SK-N-SH (cell line): ENCODE measurements around the gene CTSL. TPM values are rescaled to one million over a fixed set of nuclear protein-coding genes. Genes with fewer than 3 reads are reported as not detected.

Experiments used
- CTCF ChIA-PET: fragments of 300-600, 350-600 bp; formaldehyde crosslinking; extraction: SDS; loops from one replicate; lab custom pipeline; 2021; lab: Yijun Ruan, JAX
- POLR2A ChIA-PET: fragments of 350-600 bp; sonication (Branson Sonifier 250); formaldehyde crosslinking; extraction: SDS; loops from one replicate; lab custom pipeline; 2020; ENCODE audit warnings: antibody characterized with exemption, inconsistent platforms; lab: Yijun Ruan, JAX
- DNase-seq: peaks from one replicate; pipeline ENCODE4 v3.0.0; 2012
- H2AFZ ChIP-seq: fragments of 200-600 bp; sonication (generic); 2 replicates; pipeline ENCODE4 v1.8.1; 2016; ENCODE audit warnings: antibody characterized with exemption, mild to moderate bottlenecking, low read depth
- H3F3A ChIP-seq: fragments of 200-600 bp; sonication (generic); replicated peaks from 2 replicates; pipeline ENCODE3; 2016; ENCODE audit warnings: antibody characterized with exemption, mild to moderate bottlenecking; ENCODE audit not compliant: insufficient read depth
- H3K27ac ChIP-seq, 2 experiments: fragments of 200-500 bp in 1 of 2; fragments of 200-600 bp in 1 of 2; sonication (Bioruptor generic) in 1 of 2; sonication (generic), shearing (Covaris generic) in 1 of 2; 2 replicates each; pipeline versions ENCODE4 v1.5.1 to v1.6.1; 2014 to 2016; ENCODE audit warnings: low read depth in 2 of 2, inconsistent platforms in 1 of 2, low read length in 1 of 2, mild to moderate bottlenecking in 1 of 2, mixed read lengths in 1 of 2
- H3K27me3 ChIP-seq: fragments of 200-600 bp; sonication (generic), shearing (Covaris generic); 2 replicates; pipeline ENCODE4 v1.6.1; 2016; ENCODE audit warnings: mixed run types; ENCODE audit not compliant: insufficient read depth
- H3K36me3 ChIP-seq, 2 experiments: fragments of 200-500 bp in 1 of 2; fragments of 200-600 bp in 1 of 2; sonication (Bioruptor generic) in 1 of 2; sonication (generic) in 1 of 2; replicated peaks in 1 of 2; 2 replicates each; pipeline versions ENCODE3 to v1.5.1; 2014 to 2016; ENCODE audit warnings: low read length in 1 of 2, mild to moderate bottlenecking in 1 of 2; ENCODE audit not compliant: insufficient read depth in 2 of 2, control insufficient read depth in 1 of 2
- H3K4me1 ChIP-seq, 2 experiments: fragments of 200-500 bp in 1 of 2; fragments of 200-600 bp in 1 of 2; sonication (Bioruptor generic) in 1 of 2; sonication (generic), shearing (Covaris generic) in 1 of 2; 2 replicates each; pipeline versions ENCODE4 v1.5.1 to v1.6.1; 2014 to 2016; ENCODE audit warnings: low read depth in 1 of 2, low read length in 1 of 2, mixed run types in 1 of 2; ENCODE audit not compliant: insufficient read depth in 2 of 2, control insufficient read depth in 1 of 2
- H3K4me2 ChIP-seq: fragments of 200-600 bp; sonication (generic), shearing (Covaris generic); 2 replicates; pipeline ENCODE4 v1.6.1; 2017; ENCODE audit warnings: mixed run types
- H3K4me3 ChIP-seq, 2 experiments: fragments of 200-500 bp in 1 of 2; fragments of 200-600 bp in 1 of 2; sonication (Bioruptor generic) in 1 of 2; sonication (generic), shearing (Covaris generic) in 1 of 2; 2 replicates each; pipeline versions ENCODE4 v1.5.1 to v1.8.1; 2014 to 2016; ENCODE audit warnings: low read depth in 2 of 2, inconsistent platforms in 1 of 2, low read length in 1 of 2, mild to moderate bottlenecking in 1 of 2, mixed read lengths in 1 of 2, moderate library complexity in 1 of 2
- H3K79me2 ChIP-seq: fragments of 200-600 bp; sonication (generic); 2 replicates; pipeline ENCODE4 v1.8.1; 2017; ENCODE audit warnings: mild to moderate bottlenecking; ENCODE audit not compliant: insufficient read depth
- H3K9ac ChIP-seq: fragments of 200-600 bp; sonication (generic); 2 replicates; pipeline ENCODE4 v1.6.1; 2017; ENCODE audit warnings: mixed run types
- H3K9me2 ChIP-seq: fragments of 200-600 bp; sonication (generic); 2 replicates; pipeline ENCODE4 v1.6.1; 2017; ENCODE audit warnings: mixed run types
- H3K9me3 ChIP-seq: fragments of 200-600 bp; sonication (generic); 2 replicates; pipeline ENCODE4 v1.6.1; 2017; ENCODE audit warnings: mixed run types, mild to moderate bottlenecking, moderate library complexity
- H4K20me1 ChIP-seq: fragments of 200-600 bp; sonication (generic); 2 replicates; pipeline ENCODE4 v1.6.1; 2017; ENCODE audit warnings: mild to moderate bottlenecking, mixed run types; ENCODE audit not compliant: insufficient read depth
- CHD2 ChIP-seq: fragments of 150-350 bp; IDR thresholded peaks from 2 replicates; pipeline ENCODE4 v1.6.1; 2018; ENCODE audit warnings: low read length; ENCODE audit not compliant: partially characterized antibody
- CTCF ChIP-seq: fragments of 200-600 bp; sonication (generic); IDR thresholded peaks from 2 replicates; pipeline ENCODE4 v1.6.1; 2017; ENCODE audit warnings: antibody characterized with exemption, mild to moderate bottlenecking, moderate library complexity
- EZH2phosphoT487 ChIP-seq: fragments of 200-600 bp; sonication (generic); IDR thresholded peaks from 2 replicates; pipeline ENCODE4 v1.6.1; 2017; ENCODE audit warnings: low read depth, mixed run types, mild to moderate bottlenecking, antibody characterized with exemption, moderate library complexity, borderline replicate concordance
- FOXM1 ChIP-seq: IDR thresholded peaks from 2 replicates; pipeline ENCODE4 v1.4.0; 2012; ENCODE audit warnings: low read depth, mild to moderate bottlenecking
- GATA2 ChIP-seq: sonication (generic); formaldehyde crosslinking; IDR thresholded peaks from 2 replicates; pipeline ENCODE4 v1.5.0; 2020; ENCODE audit warnings: mild to moderate bottlenecking, missing genetic modification reagents
- IRF3 ChIP-seq: fragments of 150-350 bp; IDR thresholded peaks from 2 replicates; pipeline ENCODE4 v1.6.1; 2016; ENCODE audit warnings: mild to moderate bottlenecking, low read depth, low read length
- MEF2A ChIP-seq: IDR thresholded peaks from 2 replicates; pipeline ENCODE4 v1.4.0; 2012; ENCODE audit warnings: low read depth, borderline replicate concordance
- NRF1 ChIP-seq: IDR thresholded peaks from 2 replicates; pipeline ENCODE4 v1.6.1; 2012; ENCODE audit warnings: low read depth, mild to moderate bottlenecking, low read length
- PBX3 ChIP-seq: IDR thresholded peaks from 2 replicates; pipeline ENCODE4; 2012
- POLR2AphosphoS5 ChIP-seq: IDR thresholded peaks from 2 replicates; pipeline ENCODE4 v1.6.1; 2012; ENCODE audit warnings: low read depth, low read length
- RAD21 ChIP-seq: IDR thresholded peaks from 2 replicates; pipeline ENCODE4 v1.6.1; 2012; ENCODE audit warnings: mild to moderate bottlenecking, low read length
- REST ChIP-seq: IDR thresholded peaks from 2 replicates; pipeline ENCODE4 v1.6.1; 2012; ENCODE audit warnings: mild to moderate bottlenecking, low read depth, low read length, moderate library complexity
- RFX5 ChIP-seq: IDR thresholded peaks from 2 replicates; pipeline ENCODE4 v1.6.1; 2012; ENCODE audit warnings: mild to moderate bottlenecking, improper control_type of control experiment, low read length
- RXRA ChIP-seq: IDR thresholded peaks from 2 replicates; pipeline ENCODE4 v1.4.0; 2012; ENCODE audit warnings: low read depth, mild to moderate bottlenecking, borderline replicate concordance
- SIN3A ChIP-seq: IDR thresholded peaks from 2 replicates; pipeline ENCODE4 v1.6.1; 2012; ENCODE audit warnings: low read depth, mild to moderate bottlenecking, low read length, moderate library complexity, borderline replicate concordance
- SMC3 ChIP-seq: IDR thresholded peaks from 2 replicates; pipeline ENCODE4 v1.6.1; 2012; ENCODE audit warnings: low read depth, low read length, improper control_type of control experiment
- TCF12 ChIP-seq: IDR thresholded peaks from 2 replicates; pipeline ENCODE4 v1.4.0; 2012
- TEAD4 ChIP-seq: IDR thresholded peaks from 2 replicates; pipeline ENCODE4 v1.4.0; 2012; ENCODE audit warnings: mild to moderate bottlenecking, borderline replicate concordance; ENCODE audit not compliant: insufficient read depth
- WGBS: methylation state at CpG from one replicate; pipeline ENCODE4 v1.1.6; 2017; ENCODE audit warnings: low lambda C conversion rate; 5-methylcytosine and 5-hydroxymethylcytosine counted together
- polyA plus RNA-seq, 3 experiments: library from polyadenylated mRNA; depleted of rRNA; stranded (reverse); fragments of >200 nt; gene quantifications; 2 replicates each; pipeline ENCODE4 v1.2.3, GENCODE V29; 2012

CTSL gene
- polyA plus RNA-seq, 1 of the 3 experiments (the other 2 are of a cell fraction): 98.3 TPM

GRCh38 chr9:87685441-87685840, 40.5 kb upstream of the CTSL start:
- TF ChIP-seq RFX5 (no peak), IRF3 (no peak), TCF12 (no peak), CHD2 (no peak), NRF1 (no peak), MEF2A (no peak)
- 64% methylated on average over 4 of the region's 4 CpGs for WGBS
- Histone ChIP-seq H3K9me3 (no peaks in the 10 kb centered on the region), H3K27ac (no peak overlapping the region), H3K4me2 (no peak overlapping the region), H3K9ac (no peak overlapping the region), H4K20me1 (no peaks in the 10 kb centered on the region), H3K79me2 (no peaks in the 10 kb centered on the region), H3K27me3 (no peaks in the 10 kb centered on the region), H3K4me1 (no peaks in the 10 kb centered on the region), H3K9me2 (no peaks in the 10 kb centered on the region), H2AFZ (no peak overlapping the region), H3K36me3 (no peaks in the 10 kb centered on the region), H3F3A (no peaks in the 10 kb centered on the region), H3K4me3 (no peak overlapping the region)
- POLR2A ChIA-PET: no interaction called here
- CTCF ChIA-PET: interaction anchor here (0.8 to 3.3 kb wide), 13 partner anchors 10 to 321 kb away, joined by 3 to 44 read pairs (median 6); no protein-coding TSS in a partner anchor
- DNase-seq: no peak

GRCh38 chr9:87685871-87686519, 39.9 kb upstream of the CTSL start:
- 80% methylated on average over 14 of the region's 14 CpGs for WGBS
- H3K79me2 ChIP-seq: no peaks in the 10 kb centered on the region
- CTCF ChIA-PET: interaction anchor here (3.1 kb wide), 1 partner anchor 126 kb away, joined by 44 read pairs; no protein-coding TSS in a partner anchor
- no peaks in the 10 kb centered on the region for H4K20me1 ChIP-seq
- H3K9me2 ChIP-seq: no peaks in the 10 kb centered on the region
- no peaks in the 10 kb centered on the region for H3K9me3 ChIP-seq
- H3K4me3 ChIP-seq: no peak overlapping the region
- H3K9ac ChIP-seq: no peak overlapping the region
- no peaks in the 10 kb centered on the region for H3K36me3 ChIP-seq
- DNase-seq: no peak
- TF ChIP-seq RXRA (no peak), FOXM1 (no peak), PBX3 (no peak), CTCF (no peak), EZH2phosphoT487 (no peak), CHD2 (no peak), SMC3 (no peak), MEF2A (no peak), REST (no peak), RFX5 (no peak), TEAD4 (no peak), SIN3A (no peak), POLR2AphosphoS5 (no peak), RAD21 (no peak), GATA2 (CRISPR knock-in tag) (no peak)
- H3K4me1 ChIP-seq: no peaks in the 10 kb centered on the region
- no peak overlapping the region for H3K27ac ChIP-seq
- POLR2A ChIA-PET: no interaction called here
- no peaks in the 10 kb centered on the region for H3F3A ChIP-seq
- no peak overlapping the region for H2AFZ ChIP-seq
- no peaks in the 10 kb centered on the region for H3K27me3 ChIP-seq
- H3K4me2 ChIP-seq: no peak overlapping the region
